ENCODE data around the gene PRDX5. TPM values are rescaled to one million over a fixed set of nuclear protein-coding genes. Genes with fewer than 3 reads are reported as not detected.

PRDX5 gene
- total and polyA plus RNA-seq, 9 of the 15 experiments (the other 6 are each of a cell fraction or from before 2014, with no cell fraction given), result 40.8 to 327 (median 204) TPM

DNA sequence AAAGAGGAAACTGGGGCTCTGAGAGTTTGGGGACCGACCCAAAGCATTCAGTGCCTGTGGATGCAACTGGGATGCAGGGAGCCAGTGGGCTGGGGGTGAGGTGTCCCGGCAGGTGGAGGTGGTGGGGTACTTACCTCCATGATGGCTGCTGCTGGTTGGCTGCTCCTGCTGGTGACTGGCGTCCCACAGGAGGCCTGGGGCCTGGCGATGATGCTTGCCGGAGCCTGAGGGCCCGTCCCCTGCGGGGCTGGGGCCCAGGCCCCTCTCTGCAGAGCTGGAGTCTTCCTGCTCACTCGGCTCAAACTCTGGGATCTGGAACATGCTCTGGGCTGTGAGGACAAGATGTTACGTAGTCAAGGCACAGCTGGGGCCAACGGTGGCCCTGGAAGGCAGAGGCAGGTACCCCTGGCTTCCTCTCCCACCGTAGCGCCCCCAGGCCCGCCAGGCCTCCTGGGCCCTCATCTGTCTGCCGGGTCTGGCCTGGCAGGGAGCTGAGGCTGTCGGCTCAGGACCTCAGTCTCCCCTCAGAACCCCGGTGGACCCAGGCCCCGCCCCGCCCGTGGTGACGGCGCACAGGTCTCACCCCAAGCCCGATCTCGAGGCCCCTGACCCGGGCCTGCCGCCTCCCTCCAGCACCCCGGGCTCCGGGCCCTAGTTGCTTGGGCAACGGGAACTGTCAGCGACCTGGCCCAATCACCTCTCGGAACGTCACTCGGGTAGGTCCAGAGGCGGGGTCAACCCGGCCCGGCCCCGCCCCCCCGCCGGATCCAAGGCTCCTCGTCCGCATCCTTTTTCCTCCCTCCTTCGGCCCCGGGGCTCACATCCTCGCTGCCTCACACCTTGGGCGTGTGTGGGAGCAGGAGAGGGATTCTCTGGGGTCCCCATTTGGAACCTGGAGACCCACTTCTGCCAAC, 33.6 kb upstream of the PRDX5 start, which contains the start of gene BAD (continued):
- TF ChIP-seq POLR2B (IDR thresholded peaks at IDR 0.05; ENCODE audit: low read depth, partially characterized antibody) (peak; percentile 57), SMARCB1 (IDR thresholded peaks at IDR 0.05; ENCODE audit: insufficient read length, low read depth) (no peak), TAF7 (tag; IDR thresholded peaks at IDR 0.05) (no peak), RBM22 (IDR thresholded peaks at IDR 0.05; ENCODE audit: low read depth, low read length, poor library complexity, severe bottlenecking) (peak; percentile 93), ETV6 (IDR thresholded peaks at IDR 0.05; ENCODE audit: borderline replicate concordance in 1 of 2, low read depth in 2 of 2, low read length in 1 of 2) (no peak), ETV6 (CRISPR knock-in tag; IDR thresholded peaks at IDR 0.05; ENCODE audit: borderline replicate concordance) (no peak), CREB1 (IDR thresholded peaks at IDR 0.05) (peak; percentile 78), CREB1 (CRISPR knock-in tag; IDR thresholded peaks at IDR 0.05) (peak; percentile 91), L3MBTL2 (IDR thresholded peaks at IDR 0.05) (no peak; the same call in 1 of the 2 replicates), TRIM24 (IDR thresholded peaks at IDR 0.05) (no peak), SUPT5H (IDR thresholded peaks at IDR 0.05) (peak; percentile 73; the same call in 1 of the 2 replicates), TAF1 (IDR thresholded peaks at IDR 0.05; ENCODE audit: control insufficient read depth, extremely low read depth, insufficient read depth, low read length, severe bottlenecking) (peak; percentile 61), SPI1 (IDR thresholded peaks at IDR 0.05; ENCODE audit: borderline replicate concordance, low read depth, low read length) (no peak), TEAD1 (CRISPR knock-in tag; IDR thresholded peaks at IDR 0.05) (no peak), SMARCA5 (IDR thresholded peaks at IDR 0.05) (no peak), ZNF780A (CRISPR knock-in tag; IDR thresholded peaks at IDR 0.05) (no peak), NBN (IDR thresholded peaks at IDR 0.05; ENCODE audit: low read depth) (0 out of 2 replicates have a peak, but pooled peaks have one; percentile 55), PHF20 (IDR thresholded peaks at IDR 0.05; ENCODE audit: partially characterized antibody) (no peak), CHD1 (IDR thresholded peaks at IDR 0.05; ENCODE audit: low read length) (no peak), ZBTB7A (IDR thresholded peaks at IDR 0.05; ENCODE audit: borderline replicate concordance, control insufficient read depth, low read depth, low read length) (no peak; the same call in 1 of the 2 replicates)
- TF ChIP-seq, protein P1, sequence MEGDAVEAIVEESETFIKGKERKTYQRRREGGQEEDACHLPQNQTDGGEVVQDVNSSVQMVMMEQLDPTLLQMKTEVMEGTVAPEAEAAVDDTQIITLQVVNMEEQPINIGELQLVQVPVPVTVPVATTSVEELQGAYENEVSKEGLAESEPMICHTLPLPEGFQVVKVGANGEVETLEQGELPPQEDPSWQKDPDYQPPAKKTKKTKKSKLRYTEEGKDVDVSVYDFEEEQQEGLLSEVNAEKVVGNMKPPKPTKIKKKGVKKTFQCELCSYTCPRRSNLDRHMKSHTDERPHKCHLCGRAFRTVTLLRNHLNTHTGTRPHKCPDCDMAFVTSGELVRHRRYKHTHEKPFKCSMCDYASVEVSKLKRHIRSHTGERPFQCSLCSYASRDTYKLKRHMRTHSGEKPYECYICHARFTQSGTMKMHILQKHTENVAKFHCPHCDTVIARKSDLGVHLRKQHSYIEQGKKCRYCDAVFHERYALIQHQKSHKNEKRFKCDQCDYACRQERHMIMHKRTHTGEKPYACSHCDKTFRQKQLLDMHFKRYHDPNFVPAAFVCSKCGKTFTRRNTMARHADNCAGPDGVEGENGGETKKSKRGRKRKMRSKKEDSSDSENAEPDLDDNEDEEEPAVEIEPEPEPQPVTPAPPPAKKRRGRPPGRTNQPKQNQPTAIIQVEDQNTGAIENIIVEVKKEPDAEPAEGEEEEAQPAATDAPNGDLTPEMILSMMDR (IDR thresholded peaks at IDR 0.05 in 2 of 3, conservative IDR thresholded peaks at IDR 0.05 in 1 of 3; ENCODE audit: insufficient read depth in 2 of 3, low read depth in 1 of 3, low read length in 3 of 3), result no peak; a peak in 1 of 6 replicates
- TF ChIP-seq, protein P2, sequence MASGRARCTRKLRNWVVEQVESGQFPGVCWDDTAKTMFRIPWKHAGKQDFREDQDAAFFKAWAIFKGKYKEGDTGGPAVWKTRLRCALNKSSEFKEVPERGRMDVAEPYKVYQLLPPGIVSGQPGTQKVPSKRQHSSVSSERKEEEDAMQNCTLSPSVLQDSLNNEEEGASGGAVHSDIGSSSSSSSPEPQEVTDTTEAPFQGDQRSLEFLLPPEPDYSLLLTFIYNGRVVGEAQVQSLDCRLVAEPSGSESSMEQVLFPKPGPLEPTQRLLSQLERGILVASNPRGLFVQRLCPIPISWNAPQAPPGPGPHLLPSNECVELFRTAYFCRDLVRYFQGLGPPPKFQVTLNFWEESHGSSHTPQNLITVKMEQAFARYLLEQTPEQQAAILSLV (tag; IDR thresholded peaks at IDR 0.05), result no peak
- TF ChIP-seq, protein P3, sequence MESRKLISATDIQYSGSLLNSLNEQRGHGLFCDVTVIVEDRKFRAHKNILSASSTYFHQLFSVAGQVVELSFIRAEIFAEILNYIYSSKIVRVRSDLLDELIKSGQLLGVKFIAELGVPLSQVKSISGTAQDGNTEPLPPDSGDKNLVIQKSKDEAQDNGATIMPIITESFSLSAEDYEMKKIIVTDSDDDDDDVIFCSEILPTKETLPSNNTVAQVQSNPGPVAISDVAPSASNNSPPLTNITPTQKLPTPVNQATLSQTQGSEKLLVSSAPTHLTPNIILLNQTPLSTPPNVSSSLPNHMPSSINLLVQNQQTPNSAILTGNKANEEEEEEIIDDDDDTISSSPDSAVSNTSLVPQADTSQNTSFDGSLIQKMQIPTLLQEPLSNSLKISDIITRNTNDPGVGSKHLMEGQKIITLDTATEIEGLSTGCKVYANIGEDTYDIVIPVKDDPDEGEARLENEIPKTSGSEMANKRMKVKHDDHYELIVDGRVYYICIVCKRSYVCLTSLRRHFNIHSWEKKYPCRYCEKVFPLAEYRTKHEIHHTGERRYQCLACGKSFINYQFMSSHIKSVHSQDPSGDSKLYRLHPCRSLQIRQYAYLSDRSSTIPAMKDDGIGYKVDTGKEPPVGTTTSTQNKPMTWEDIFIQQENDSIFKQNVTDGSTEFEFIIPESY (CRISPR knock-in tag; IDR thresholded peaks at IDR 0.05), result peak; percentile 68
